GM23338 (cell line): Measurements from ENCODE around the gene C2orf72.

Experiments
- CREB1 ChIP-seq: fragments of 250-450 bp; sonication (Bioruptor Pico); IDR thresholded peaks from 2 replicates; pipeline ENCODE4 v1.5.0; 2020; ENCODE audit warnings: low read depth, mild to moderate bottlenecking, moderate library complexity
- CTCF ChIP-seq, 2 experiments: fragments of 200-600 bp in 1 of 2; sonication (generic) in 1 of 2; conservative IDR thresholded peaks; 2 replicates each; pipeline versions ENCODE4 v1.5.1 to v1.6.1; 2016 to 2017; ENCODE audit warnings: antibody characterized with exemption in 2 of 2, low read depth in 2 of 2, mild to moderate bottlenecking in 2 of 2, moderate library complexity in 1 of 2
- ETS1 ChIP-seq: IDR thresholded peaks from 2 replicates; pipeline ENCODE4 v1.6.1; 2016; ENCODE audit warnings: antibody characterized with exemption
- EZH2 ChIP-seq: fragments of 200-600 bp; sonication (generic); IDR thresholded peaks from one replicate; pipeline ENCODE4 v1.8.0; 2017; ENCODE audit warnings: antibody characterized with exemption, mild to moderate bottlenecking, low read depth; ENCODE audit not compliant: unreplicated experiment
- EZH2phosphoT487 ChIP-seq: fragments of 200-600 bp; sonication (generic); IDR thresholded peaks from one replicate; pipeline ENCODE4 v1.8.1; 2018; ENCODE audit warnings: antibody characterized with exemption; ENCODE audit not compliant: unreplicated experiment
- POLR2AphosphoS5 ChIP-seq: IDR thresholded peaks from 2 replicates; pipeline ENCODE4 v1.6.1; 2016; ENCODE audit warnings: antibody characterized with exemption, low read depth
- ZNF331 ChIP-seq: fragments of 250-450 bp; sonication (Bioruptor Pico); IDR thresholded peaks from 2 replicates; pipeline ENCODE4 v1.5.0; 2020; ENCODE audit warnings: low read depth, mild to moderate bottlenecking, moderate library complexity
- TF ChIP-seq, protein P1 (sequence below): IDR thresholded peaks from one replicate; pipeline ENCODE4 v1.6.1; 2018; ENCODE audit warnings: antibody characterized with exemption; ENCODE audit not compliant: unreplicated experiment

DNA sequence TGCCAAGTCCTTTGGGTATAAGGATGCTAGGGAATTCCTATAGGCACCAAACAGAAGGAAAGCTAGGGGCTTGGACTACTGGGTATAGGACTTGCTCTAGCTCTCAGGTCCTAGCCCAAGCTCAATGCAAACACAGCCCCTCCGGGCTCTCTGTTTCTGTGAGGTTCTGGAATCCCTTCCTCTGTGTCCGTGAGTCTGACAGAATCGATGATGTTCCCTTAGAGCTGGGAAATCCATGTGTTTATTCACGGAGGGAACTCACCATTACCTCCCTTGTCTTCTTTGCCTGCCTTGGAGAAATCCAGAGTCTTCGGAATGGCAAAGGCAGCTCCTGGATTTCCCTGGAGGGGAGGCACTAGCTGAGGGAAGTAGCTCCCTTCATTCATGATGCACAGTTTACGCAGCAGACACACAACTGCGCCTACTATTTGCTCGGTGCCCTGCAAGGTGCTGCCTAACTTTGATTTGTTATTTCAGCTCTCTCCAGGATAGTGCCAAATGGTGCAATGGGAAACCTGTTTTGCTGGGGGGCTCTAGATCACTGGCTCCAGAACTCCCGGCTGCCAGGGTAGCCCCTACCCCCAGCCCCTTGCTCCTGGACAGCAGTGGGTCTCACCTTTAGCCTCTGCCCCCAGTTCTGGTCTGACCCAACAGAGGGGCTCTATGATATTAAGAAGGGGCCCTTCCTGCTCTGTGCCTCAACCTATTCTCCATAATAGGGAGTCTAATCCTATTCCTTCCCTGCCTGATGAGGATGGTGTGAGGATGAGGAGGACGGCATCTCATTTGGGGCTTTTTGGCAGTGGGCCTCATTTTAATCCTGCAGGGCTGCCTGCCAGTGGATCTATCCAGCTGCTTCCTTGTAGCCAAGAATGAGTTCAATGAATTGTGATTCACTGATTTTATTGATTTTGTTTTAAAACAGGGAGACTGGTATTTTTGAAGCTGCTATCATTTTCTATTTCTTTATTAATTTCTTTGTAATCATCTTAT, 10.9 kb downstream of the C2orf72 start:
- TF ChIP-seq CTCF (conservative IDR thresholded peaks at IDR 0.05; ENCODE audit: low read depth in 2 of 2) (no peak), EZH2 (no peak), POLR2AphosphoS5 (no peak), EZH2phosphoT487 (no peak), CREB1 (CRISPR knock-in tag) (no peak), ZNF331 (no peak), ETS1 (no peak)
- TF ChIP-seq, protein P1, sequence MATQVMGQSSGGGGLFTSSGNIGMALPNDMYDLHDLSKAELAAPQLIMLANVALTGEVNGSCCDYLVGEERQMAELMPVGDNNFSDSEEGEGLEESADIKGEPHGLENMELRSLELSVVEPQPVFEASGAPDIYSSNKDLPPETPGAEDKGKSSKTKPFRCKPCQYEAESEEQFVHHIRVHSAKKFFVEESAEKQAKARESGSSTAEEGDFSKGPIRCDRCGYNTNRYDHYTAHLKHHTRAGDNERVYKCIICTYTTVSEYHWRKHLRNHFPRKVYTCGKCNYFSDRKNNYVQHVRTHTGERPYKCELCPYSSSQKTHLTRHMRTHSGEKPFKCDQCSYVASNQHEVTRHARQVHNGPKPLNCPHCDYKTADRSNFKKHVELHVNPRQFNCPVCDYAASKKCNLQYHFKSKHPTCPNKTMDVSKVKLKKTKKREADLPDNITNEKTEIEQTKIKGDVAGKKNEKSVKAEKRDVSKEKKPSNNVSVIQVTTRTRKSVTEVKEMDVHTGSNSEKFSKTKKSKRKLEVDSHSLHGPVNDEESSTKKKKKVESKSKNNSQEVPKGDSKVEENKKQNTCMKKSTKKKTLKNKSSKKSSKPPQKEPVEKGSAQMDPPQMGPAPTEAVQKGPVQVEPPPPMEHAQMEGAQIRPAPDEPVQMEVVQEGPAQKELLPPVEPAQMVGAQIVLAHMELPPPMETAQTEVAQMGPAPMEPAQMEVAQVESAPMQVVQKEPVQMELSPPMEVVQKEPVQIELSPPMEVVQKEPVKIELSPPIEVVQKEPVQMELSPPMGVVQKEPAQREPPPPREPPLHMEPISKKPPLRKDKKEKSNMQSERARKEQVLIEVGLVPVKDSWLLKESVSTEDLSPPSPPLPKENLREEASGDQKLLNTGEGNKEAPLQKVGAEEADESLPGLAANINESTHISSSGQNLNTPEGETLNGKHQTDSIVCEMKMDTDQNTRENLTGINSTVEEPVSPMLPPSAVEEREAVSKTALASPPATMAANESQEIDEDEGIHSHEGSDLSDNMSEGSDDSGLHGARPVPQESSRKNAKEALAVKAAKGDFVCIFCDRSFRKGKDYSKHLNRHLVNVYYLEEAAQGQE: no peak
